LNCAP (cell line): ENCODE results near the gene SPRED3.

Experiments used
- TF ChIP-seq, protein P1 (sequence below): fragments of 450-650 bp; IDR thresholded peaks from 2 replicates; pipeline ENCODE4 v1.5.1; 2017; ENCODE audit warnings: mild to moderate bottlenecking

Gene SPRED3

GRCh38 chr19:38430931-38431330, 42.4 kb downstream of the SPRED3 start:
- TF ChIP-seq, protein P1, sequence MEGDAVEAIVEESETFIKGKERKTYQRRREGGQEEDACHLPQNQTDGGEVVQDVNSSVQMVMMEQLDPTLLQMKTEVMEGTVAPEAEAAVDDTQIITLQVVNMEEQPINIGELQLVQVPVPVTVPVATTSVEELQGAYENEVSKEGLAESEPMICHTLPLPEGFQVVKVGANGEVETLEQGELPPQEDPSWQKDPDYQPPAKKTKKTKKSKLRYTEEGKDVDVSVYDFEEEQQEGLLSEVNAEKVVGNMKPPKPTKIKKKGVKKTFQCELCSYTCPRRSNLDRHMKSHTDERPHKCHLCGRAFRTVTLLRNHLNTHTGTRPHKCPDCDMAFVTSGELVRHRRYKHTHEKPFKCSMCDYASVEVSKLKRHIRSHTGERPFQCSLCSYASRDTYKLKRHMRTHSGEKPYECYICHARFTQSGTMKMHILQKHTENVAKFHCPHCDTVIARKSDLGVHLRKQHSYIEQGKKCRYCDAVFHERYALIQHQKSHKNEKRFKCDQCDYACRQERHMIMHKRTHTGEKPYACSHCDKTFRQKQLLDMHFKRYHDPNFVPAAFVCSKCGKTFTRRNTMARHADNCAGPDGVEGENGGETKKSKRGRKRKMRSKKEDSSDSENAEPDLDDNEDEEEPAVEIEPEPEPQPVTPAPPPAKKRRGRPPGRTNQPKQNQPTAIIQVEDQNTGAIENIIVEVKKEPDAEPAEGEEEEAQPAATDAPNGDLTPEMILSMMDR, result no peak

DNA sequence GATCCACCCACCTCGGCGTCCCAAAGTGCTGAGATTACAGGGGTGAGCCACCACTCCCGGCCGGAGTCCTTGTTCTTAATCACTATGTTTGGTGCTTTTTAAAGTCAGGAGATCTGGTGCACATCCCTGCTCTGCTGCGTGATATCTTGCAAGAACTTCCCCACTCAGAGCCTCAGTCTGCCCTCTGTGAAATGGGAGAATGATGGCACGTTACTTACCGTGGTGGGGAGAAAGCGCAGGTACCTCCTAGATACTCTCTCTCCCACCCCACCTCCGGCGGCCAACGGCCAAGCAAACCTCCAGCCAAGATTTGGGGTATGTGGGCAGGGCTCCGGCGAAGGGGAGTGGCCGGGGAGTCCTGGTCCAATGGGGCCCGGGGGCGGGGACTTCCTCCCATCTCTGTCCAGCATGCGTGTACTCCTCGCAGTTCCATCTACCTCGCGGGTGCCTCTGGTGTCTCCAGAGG, 44.8 kb downstream of the SPRED3 start, which contains the start of gene RYR1:
TSS of gene RYR1 (plus strand) at position 424 of the 466 bp plus-strand sequence. CDS start 139 bp downstream, outside the sequence.
- TF ChIP-seq, protein P1, result no peak

DNA sequence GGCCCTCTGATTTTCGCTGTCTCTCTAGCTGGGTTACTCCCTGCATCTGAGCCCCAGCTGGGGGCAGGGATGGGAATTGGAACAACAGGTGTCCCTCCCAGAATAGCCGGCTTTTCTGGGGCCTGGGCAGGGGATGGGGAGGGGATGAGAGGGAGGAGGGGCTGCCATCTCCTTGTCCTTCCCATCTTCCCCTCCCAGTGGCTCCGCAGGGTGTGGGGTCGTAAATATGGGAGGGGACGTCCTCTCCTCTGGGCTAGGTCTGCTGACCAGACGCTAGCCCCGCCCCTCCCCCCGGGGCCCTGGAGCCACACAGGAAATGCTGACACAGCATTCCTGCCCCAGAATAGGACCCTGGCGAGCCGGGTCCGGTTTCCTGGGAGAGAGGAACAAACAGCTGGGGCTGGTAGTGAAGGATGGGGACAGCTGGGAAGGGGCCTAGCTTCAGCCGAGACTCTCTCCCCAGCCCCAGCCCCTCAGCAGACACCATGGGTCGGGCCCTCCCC, 46.1 kb downstream of the SPRED3 start:
- TF ChIP-seq, protein P1, result no peak

DNA sequence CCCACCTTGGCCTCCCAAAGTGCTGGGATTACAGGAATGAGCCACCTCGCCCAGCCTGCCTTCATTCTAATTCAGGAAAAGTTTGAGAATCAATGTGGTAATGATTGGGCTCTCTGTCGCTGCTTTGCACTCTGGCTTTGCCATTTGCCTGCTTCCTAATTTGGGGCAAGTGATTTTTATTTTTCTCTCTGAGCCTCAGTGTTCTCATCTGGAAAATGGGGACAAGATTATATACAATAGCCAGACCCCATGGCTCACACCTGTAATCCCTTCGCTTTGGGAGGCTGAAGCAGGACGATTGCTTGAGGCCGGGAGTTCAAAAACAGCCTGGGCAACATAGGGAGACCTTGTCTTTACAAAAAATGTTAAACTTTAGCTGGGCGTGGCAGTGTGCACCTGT, 48.8 kb downstream of the SPRED3 start:
- TF ChIP-seq, protein P1, result no peak

GRCh38 chr19:38437917-38438316, 49.4 kb downstream of the SPRED3 start:
- TF ChIP-seq, protein P1, result no peak

DNA sequence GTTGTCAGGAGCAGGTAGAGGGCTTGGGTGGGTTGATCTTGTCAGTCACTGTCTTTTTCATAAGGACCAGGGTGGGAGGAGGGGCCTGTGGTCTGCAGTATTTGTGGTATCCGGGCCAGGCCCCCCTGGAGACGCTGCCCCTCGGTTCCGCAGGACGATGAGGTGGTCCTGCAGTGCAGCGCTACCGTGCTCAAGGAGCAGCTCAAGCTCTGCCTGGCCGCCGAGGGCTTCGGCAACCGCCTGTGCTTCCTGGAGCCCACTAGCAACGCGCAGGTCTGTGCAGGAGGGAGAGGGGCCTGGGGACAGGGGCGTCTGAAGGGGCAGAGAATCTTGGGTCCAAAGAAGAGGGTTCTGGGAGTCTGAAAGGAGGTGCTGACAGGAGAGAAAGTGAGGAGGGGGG, 52.1 kb downstream of the SPRED3 start:
- TF ChIP-seq, protein P1, result no peak

- TF ChIP-seq, protein P1, result no peak
These were observed 53.3 kb downstream of the SPRED3 start for GRCh38 chr19:38441657-38442348.
